Smooth muscle cell (in vitro differentiated cells): Measurements from ENCODE around the gene ECEL1. TPM values are rescaled to one million over a fixed set of nuclear protein-coding genes. Genes with fewer than 3 reads are reported as not detected.

Source experiments
- DNase-seq: peaks from one replicate; lab custom pipeline; 2025; ENCODE audit not compliant: unreplicated experiment; lab: John Stamatoyannopoulos, UW
- H2AFZ ChIP-seq: fragments of 200-600 bp; sonication (generic); 2 replicates; pipeline ENCODE4 v1.6.0; 2016; ENCODE audit warnings: antibody characterized with exemption, low read depth, mild to moderate bottlenecking
- H3F3A ChIP-seq: fragments of 200-600 bp; sonication (generic); 2 replicates; pipeline ENCODE4 v1.6.0; 2017; ENCODE audit warnings: antibody characterized with exemption, low read depth
- H3K27ac ChIP-seq: fragments of 200-600 bp; sonication (generic); 2 replicates; pipeline ENCODE4 v1.5.1; 2016; ENCODE audit warnings: low read depth, mild to moderate bottlenecking
- H3K27me3 ChIP-seq: fragments of 200-600 bp; sonication (generic); 2 replicates; pipeline ENCODE4 v1.6.1; 2016; ENCODE audit warnings: low read depth, mild to moderate bottlenecking
- H3K36me3 ChIP-seq: fragments of 200-600 bp; sonication (generic); 2 replicates; pipeline ENCODE4 v1.5.1; 2016; ENCODE audit warnings: low read depth
- H3K4me1 ChIP-seq: fragments of 200-600 bp; sonication (generic); 2 replicates; pipeline ENCODE4 v1.5.1; 2016; ENCODE audit warnings: low read depth
- H3K4me2 ChIP-seq: fragments of 200-600 bp; sonication (generic); 2 replicates; pipeline ENCODE4 v1.6.0; 2016; ENCODE audit warnings: mild to moderate bottlenecking
- H3K4me3 ChIP-seq: fragments of 200-600 bp; sonication (generic); 2 replicates; pipeline ENCODE4 v1.5.1; 2016; ENCODE audit warnings: mild to moderate bottlenecking
- H3K79me2 ChIP-seq: fragments of 200-600 bp; sonication (generic); 2 replicates; pipeline ENCODE4 v1.6.0; 2016; ENCODE audit warnings: low read depth, mild to moderate bottlenecking
- H3K9ac ChIP-seq: fragments of 200-600 bp; sonication (generic); 2 replicates; pipeline ENCODE4 v1.6.0; 2016; ENCODE audit warnings: low read depth
- H3K9me3 ChIP-seq: fragments of 200-600 bp; sonication (generic); replicated peaks from 2 replicates; pipeline ENCODE4 v1.5.1; 2016; ENCODE audit warnings: low read depth
- H4K20me1 ChIP-seq: fragments of 200-600 bp; sonication (generic); 2 replicates; pipeline ENCODE4 v1.6.0; 2016; ENCODE audit warnings: low read depth
- WGBS: methylation state at CpG from one replicate; pipeline ENCODE4 v1.1.7; 2016; ENCODE audit warnings: low lambda C conversion rate; 5-methylcytosine and 5-hydroxymethylcytosine counted together
- polyA plus RNA-seq: library from polyadenylated mRNA; unstranded; fragments of >200 nt; fragmentation: Nextera tagmentation; extraction: Ambion mirVana; gene quantifications from 2 replicates; pipeline ENCODE4 v1.2.1, GENCODE V29; 2016
- total RNA-seq: library from RNA; depleted of rRNA; stranded (reverse); fragments of >200 nt; gene quantifications from 2 replicates; pipeline ENCODE4 v1.2.3, GENCODE V29; 2014
- TF ChIP-seq, protein P1 (sequence below): fragments of 200-600 bp; sonication (generic); IDR thresholded peaks from 2 replicates; pipeline ENCODE4 v1.5.1; 2017; ENCODE audit warnings: borderline replicate concordance, mild to moderate bottlenecking, antibody characterized with exemption; ENCODE audit not compliant: insufficient read depth, poor library complexity, severe bottlenecking

ECEL1 gene
- total and polyA plus RNA-seq, 2 experiments from 2014 or later = not detected

- peaks cover 59% of the 10 kb centered on the region for H3K27me3 ChIP-seq
- H3K4me2 ChIP-seq = no peak overlapping the region
- no peak overlapping the region for H3K9ac ChIP-seq
- no peaks in the 10 kb centered on the region for H4K20me1 ChIP-seq
- 86% methylated on average over 5 of the region's 5 CpGs for WGBS
- H3K36me3 ChIP-seq = no peaks in the 10 kb centered on the region
- TF ChIP-seq, protein P1, sequence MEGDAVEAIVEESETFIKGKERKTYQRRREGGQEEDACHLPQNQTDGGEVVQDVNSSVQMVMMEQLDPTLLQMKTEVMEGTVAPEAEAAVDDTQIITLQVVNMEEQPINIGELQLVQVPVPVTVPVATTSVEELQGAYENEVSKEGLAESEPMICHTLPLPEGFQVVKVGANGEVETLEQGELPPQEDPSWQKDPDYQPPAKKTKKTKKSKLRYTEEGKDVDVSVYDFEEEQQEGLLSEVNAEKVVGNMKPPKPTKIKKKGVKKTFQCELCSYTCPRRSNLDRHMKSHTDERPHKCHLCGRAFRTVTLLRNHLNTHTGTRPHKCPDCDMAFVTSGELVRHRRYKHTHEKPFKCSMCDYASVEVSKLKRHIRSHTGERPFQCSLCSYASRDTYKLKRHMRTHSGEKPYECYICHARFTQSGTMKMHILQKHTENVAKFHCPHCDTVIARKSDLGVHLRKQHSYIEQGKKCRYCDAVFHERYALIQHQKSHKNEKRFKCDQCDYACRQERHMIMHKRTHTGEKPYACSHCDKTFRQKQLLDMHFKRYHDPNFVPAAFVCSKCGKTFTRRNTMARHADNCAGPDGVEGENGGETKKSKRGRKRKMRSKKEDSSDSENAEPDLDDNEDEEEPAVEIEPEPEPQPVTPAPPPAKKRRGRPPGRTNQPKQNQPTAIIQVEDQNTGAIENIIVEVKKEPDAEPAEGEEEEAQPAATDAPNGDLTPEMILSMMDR = no peak
- no peak for DNase-seq
- H3K9me3 ChIP-seq = no peaks in the 10 kb centered on the region
- H3F3A ChIP-seq = no peaks in the 10 kb centered on the region
- H3K79me2 ChIP-seq = no peaks in the 10 kb centered on the region
- H2AFZ ChIP-seq = no peak overlapping the region
- H3K4me1 ChIP-seq = no peaks in the 10 kb centered on the region
- H3K4me3 ChIP-seq = no peak overlapping the region
- no peak overlapping the region for H3K27ac ChIP-seq
Observed at GRCh38 chr2:232488721-232489300, 1.2 kb upstream of the ECEL1 start.

DNA sequence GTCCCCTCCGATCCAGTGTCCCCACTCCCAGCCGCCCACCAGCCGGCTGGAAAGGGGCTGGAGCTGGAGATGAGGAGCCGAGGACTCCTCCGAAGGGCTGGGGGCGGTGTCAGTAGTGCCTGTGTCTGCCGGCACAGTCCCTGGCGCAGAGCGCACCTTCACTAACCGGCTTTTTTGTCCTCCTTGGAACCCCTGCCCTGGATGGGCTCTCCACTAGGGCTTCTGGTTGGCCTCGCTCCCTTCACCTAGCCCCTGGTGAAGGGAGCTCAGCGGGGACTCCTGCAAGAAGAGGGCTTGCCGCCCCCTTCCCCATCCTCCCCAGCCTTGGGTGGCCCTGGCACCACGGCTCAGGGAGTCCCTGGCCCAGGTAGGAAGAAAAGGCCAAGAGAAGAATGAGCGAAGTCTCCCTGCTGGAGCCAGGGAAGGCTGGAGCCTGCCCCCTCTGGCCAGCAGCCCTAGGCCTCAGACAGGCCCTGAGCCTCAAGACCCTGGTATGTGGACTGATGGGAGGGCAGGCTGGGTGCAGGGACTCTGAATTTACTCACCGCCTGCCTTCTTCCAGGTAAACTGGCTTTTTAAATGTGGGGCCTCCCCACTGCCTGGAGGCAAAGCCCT, 570 bp upstream of the ECEL1 start:
- Histone ChIP-seq H3K9ac (no peak overlapping the region), H2AFZ (no peak overlapping the region), H3K4me1 (no peaks in the 10 kb centered on the region), H3K9me3 (no peaks in the 10 kb centered on the region), H3K27me3 (peaks cover 65% of the 10 kb centered on the region), H4K20me1 (no peaks in the 10 kb centered on the region), H3K4me3 (no peak overlapping the region), H3K79me2 (no peaks in the 10 kb centered on the region), H3K36me3 (no peaks in the 10 kb centered on the region), H3F3A (no peaks in the 10 kb centered on the region), H3K4me2 (no peak overlapping the region), H3K27ac (no peak overlapping the region)
- WGBS = 20% methylated on average over 15 of the region's 16 CpGs
- DNase-seq = no peak
- TF ChIP-seq, protein P1 = no peak

GRCh38 chr2:232486558-232487384, 863 bp downstream of the ECEL1 start:
- TF ChIP-seq, protein P1 = no peak
- H3K4me2 ChIP-seq = peak overlapping the region; percentile 80
- 11% methylated on average over 62 of the region's 74 CpGs for WGBS

More at GRCh38 chr2:232486558-232487384, 863 bp downstream of the ECEL1 start:
- no peak overlapping the region for H2AFZ ChIP-seq
- no peaks in the 10 kb centered on the region for H3K9me3 ChIP-seq
- H4K20me1 ChIP-seq = no peaks in the 10 kb centered on the region
- no peaks in the 10 kb centered on the region for H3K36me3 ChIP-seq
- no peak overlapping the region for H3K9ac ChIP-seq
- H3F3A ChIP-seq = no peaks in the 10 kb centered on the region
- H3K27me3 ChIP-seq = peaks cover 80% of the 10 kb centered on the region
- peak overlapping the region; percentile 29 for H3K4me3 ChIP-seq
- DNase-seq = no peak
- no peak overlapping the region for H3K27ac ChIP-seq
- H3K4me1 ChIP-seq = no peaks in the 10 kb centered on the region
- H3K79me2 ChIP-seq = no peaks in the 10 kb centered on the region
